OCI-LY1 (cell line): ENCODE results near the gene LSM10.

Experiments
- H2AFZ ChIP-seq: fragments of 200-600 bp; sonication (generic), shearing (Covaris generic); 2 replicates; pipeline ENCODE4 v1.6.0; 2014; ENCODE audit warnings: antibody characterized with exemption, mild to moderate bottlenecking, low read length
- H3F3A ChIP-seq: fragments of 200-600 bp; sonication (generic), shearing (Covaris generic); 2 replicates; pipeline ENCODE4 v1.6.0; 2014; ENCODE audit warnings: mild to moderate bottlenecking, antibody characterized with exemption, low read length, moderate library complexity; ENCODE audit not compliant: insufficient read depth
- H3K27ac ChIP-seq: fragments of 200-600 bp; sonication (generic); 2 replicates; pipeline ENCODE4 v1.5.1; 2014; ENCODE audit warnings: low read length, mixed run types, mild to moderate bottlenecking, low read depth; ENCODE audit not compliant: poor library complexity, severe bottlenecking
- H3K27me3 ChIP-seq: fragments of 200-600 bp; sonication (generic); 2 replicates; pipeline ENCODE4 v1.6.0; 2014; ENCODE audit warnings: antibody characterized with exemption, mild to moderate bottlenecking, low read length, moderate library complexity; ENCODE audit not compliant: insufficient read depth
- H3K36me3 ChIP-seq: fragments of 200-600 bp; sonication (generic); 2 replicates; pipeline ENCODE4 v1.6.1; 2014; ENCODE audit warnings: mild to moderate bottlenecking, antibody characterized with exemption, low read length, moderate library complexity, mixed read lengths; ENCODE audit not compliant: insufficient read depth
- H3K4me1 ChIP-seq: fragments of 200-600 bp; sonication (generic); 2 replicates; pipeline ENCODE4 v1.5.1; 2014; ENCODE audit warnings: mild to moderate bottlenecking, low read length, moderate library complexity; ENCODE audit not compliant: insufficient read depth, severe bottlenecking
- H3K4me2 ChIP-seq: fragments of 200-600 bp; sonication (generic), shearing (Covaris generic); 2 replicates; pipeline ENCODE4 v1.6.1; 2014; ENCODE audit warnings: low read length
- H3K4me3 ChIP-seq: fragments of 200-600 bp; sonication (generic); 2 replicates; pipeline ENCODE4 v1.5.1; 2014; ENCODE audit warnings: low read length, low read depth, mild to moderate bottlenecking, mixed read lengths; ENCODE audit not compliant: poor library complexity, severe bottlenecking
- H3K79me2 ChIP-seq: fragments of 200-600 bp; shearing (Covaris generic); 2 replicates; pipeline ENCODE4 v1.6.1; 2016; ENCODE audit warnings: mixed run types, low read length, mixed read lengths; ENCODE audit not compliant: insufficient read depth
- H3K9ac ChIP-seq: fragments of 200-600 bp; sonication (generic), shearing (Covaris generic); 2 replicates; pipeline ENCODE4 v1.6.1; 2014; ENCODE audit warnings: mild to moderate bottlenecking, low read length, mixed read lengths
- H3K9me2 ChIP-seq: fragments of 200-600 bp; sonication (generic), shearing (Covaris generic); 2 replicates; pipeline ENCODE4 v1.6.1; 2014; ENCODE audit warnings: low read depth, mild to moderate bottlenecking, low read length, mixed read lengths
- H3K9me3 ChIP-seq: fragments of 200-600 bp; shearing (Covaris generic); 2 replicates; pipeline ENCODE4 v1.6.1; 2014; ENCODE audit warnings: low read length, mixed read lengths
- H4K20me1 ChIP-seq: fragments of 200-600 bp; sonication (generic), shearing (Covaris generic); 2 replicates; pipeline ENCODE4 v1.6.0; 2016; ENCODE audit warnings: mild to moderate bottlenecking, low read length; ENCODE audit not compliant: insufficient read depth
- CTCF ChIP-seq: fragments of 200-600 bp; sonication (generic), shearing (Covaris generic); IDR thresholded peaks from 2 replicates; pipeline ENCODE4 v1.5.1; 2017; ENCODE audit warnings: mild to moderate bottlenecking, antibody characterized with exemption, low read length, moderate library complexity, mixed read lengths
- EZH2 ChIP-seq: fragments of 200-600 bp; sonication (generic), shearing (Covaris generic); IDR thresholded peaks from 2 replicates; pipeline ENCODE4 v1.8.0; 2017; ENCODE audit warnings: borderline replicate concordance, mixed run types, mild to moderate bottlenecking, antibody characterized with exemption, low read length, moderate library complexity, mixed read lengths

The LSM10 gene

DNA sequence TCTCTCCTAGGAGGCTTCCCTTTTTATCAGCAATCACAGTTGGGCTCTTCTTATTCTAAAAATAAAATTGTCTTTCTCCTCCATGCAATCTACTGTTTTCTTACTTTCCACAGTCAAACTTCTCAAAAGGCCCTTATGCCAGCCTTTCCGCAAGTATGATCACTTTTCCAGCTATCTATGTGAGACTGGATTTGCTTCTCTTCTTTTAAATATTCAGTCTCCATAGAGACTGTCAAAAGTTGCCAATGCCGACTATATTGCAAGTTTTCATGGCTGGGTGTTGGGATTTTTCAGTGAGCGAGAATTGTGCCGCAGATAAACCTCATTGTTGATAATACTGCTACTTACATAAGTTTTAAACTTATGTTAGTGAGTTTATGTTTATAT is 4.8 kb upstream of the LSM10 start:
- no peak overlapping the region for H3K9ac ChIP-seq
- no peaks in the 10 kb centered on the region for H3K27me3 ChIP-seq
- H3K36me3 ChIP-seq, result no peaks in the 10 kb centered on the region
- peaks cover 12% of the 10 kb centered on the region for H3K4me1 ChIP-seq
- peaks cover 10% of the 10 kb centered on the region; the same call in 1 of the 2 replicates for H3K9me3 ChIP-seq
- no peak overlapping the region for H3K4me2 ChIP-seq
- H3K4me3 ChIP-seq, result no peak overlapping the region
- H3K9me2 ChIP-seq, result no peaks in the 10 kb centered on the region
- TF ChIP-seq CTCF (no peak), EZH2 (no peak)
- no peak overlapping the region for H2AFZ ChIP-seq
- no peaks in the 10 kb centered on the region for H4K20me1 ChIP-seq
- 0 out of 2 replicates have a peak, but pooled peaks cover 5% of the 10 kb centered on the region for H3F3A ChIP-seq
- no peaks in the 10 kb centered on the region for H3K79me2 ChIP-seq
- no peak overlapping the region for H3K27ac ChIP-seq

DNA sequence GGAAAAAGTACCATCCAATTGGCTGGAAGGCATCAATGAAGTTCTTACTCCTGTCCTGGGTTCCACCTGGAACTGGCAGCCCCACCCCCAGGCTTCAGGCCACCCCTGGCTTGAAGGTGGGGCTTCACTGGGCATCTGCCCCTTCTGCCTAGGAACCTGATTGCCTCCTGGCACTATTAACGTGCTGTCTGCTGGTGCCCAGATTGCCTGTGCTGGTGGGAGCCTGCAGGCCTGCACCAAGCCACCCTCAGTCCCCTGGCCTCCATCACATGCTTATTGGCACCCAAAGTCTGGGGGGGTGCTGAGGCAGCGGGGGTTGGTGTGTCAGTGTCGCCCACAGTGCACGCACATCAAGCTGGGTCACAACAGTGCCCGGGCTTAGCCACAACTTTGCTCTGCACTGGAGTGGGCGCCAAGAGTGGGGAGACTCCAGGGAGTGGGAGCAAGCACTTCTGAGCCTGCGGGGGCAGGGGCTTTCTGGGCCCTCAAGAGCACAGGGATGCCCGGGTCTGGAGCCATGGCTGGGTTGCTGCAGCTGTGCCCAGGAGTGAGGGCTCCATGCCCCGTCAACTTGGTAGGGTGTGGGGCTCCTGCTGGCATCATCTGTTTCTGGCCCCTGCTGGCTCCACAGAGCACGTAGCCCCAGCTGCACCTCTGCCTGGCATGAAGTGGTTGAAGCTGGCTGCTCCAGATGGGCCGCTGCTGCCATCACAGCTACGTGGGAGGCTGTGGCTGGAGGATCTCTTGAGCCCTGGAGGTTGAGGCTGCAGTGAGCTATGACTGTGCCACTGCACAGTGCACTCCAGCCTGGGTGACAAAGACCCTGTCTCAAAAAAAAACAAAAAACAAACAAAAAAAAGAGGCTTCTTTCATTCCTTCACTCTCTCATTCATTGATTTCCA is 4.1 kb upstream of the LSM10 start:
- H3K4me1 ChIP-seq, result peaks cover 14% of the 10 kb centered on the region
- no peaks in the 10 kb centered on the region for H3K27me3 ChIP-seq
- H3K9ac ChIP-seq, result no peak overlapping the region
- no peaks in the 10 kb centered on the region for H4K20me1 ChIP-seq
- 0 out of 2 replicates have a peak, but pooled peaks cover 5% of the 10 kb centered on the region for H3F3A ChIP-seq
- H3K4me3 ChIP-seq, result no peak overlapping the region
- no peak overlapping the region for H3K27ac ChIP-seq
- no peaks in the 10 kb centered on the region for H3K36me3 ChIP-seq
- no peak overlapping the region for H2AFZ ChIP-seq
- no peak overlapping the region for H3K4me2 ChIP-seq
- no peak for TF ChIP-seq CTCF
- peaks cover 10% of the 10 kb centered on the region; the same call in 1 of the 2 replicates for H3K9me3 ChIP-seq
- H3K9me2 ChIP-seq, result no peaks in the 10 kb centered on the region
- no peaks in the 10 kb centered on the region for H3K79me2 ChIP-seq

DNA sequence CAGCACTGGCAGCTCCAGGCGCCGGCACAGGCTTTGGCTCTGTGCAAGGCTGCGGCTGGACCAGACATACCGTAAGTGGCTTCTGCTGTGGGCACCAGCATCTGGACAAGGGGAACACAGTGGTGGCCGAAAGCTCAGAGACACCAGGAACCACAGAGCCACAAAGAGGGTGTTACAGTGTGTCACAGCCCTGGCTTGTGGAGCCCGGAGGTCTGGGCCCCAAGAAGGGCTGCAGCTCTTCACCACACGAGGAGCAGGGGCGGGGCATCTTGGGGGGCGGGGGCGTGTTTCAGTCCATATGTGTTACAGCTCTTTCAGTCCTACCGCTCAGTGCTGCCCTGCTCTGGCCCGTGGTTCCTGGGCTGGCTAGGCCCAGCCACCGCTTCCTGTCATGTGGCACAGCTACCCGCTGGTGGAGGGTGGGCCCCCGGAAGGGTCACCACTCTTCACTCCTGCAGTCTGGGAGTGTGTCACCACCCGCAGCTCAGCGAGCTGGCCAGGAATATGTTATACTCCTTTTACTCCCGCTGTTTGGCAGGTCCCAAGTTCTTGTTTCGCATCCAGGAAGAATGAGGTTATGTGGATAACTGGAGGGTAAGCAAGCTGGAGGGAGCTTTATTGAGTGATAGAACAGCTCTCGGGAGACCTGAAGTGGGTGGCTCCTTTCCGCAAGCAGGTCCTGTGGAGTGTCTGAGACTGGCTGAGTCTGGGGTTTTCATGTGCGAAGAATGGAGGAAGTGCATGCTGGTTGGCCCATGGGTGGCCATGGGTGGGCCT is 3.3 kb upstream of the LSM10 start:
- no peaks in the 10 kb centered on the region for H3K36me3 ChIP-seq
- peaks cover 23% of the 10 kb centered on the region for H3K4me1 ChIP-seq
- no peaks in the 10 kb centered on the region for H4K20me1 ChIP-seq
- TF ChIP-seq EZH2, result no peak
- no peak for TF ChIP-seq CTCF
- no peak overlapping the region for H2AFZ ChIP-seq
- H3K27me3 ChIP-seq, result no peaks in the 10 kb centered on the region
- no peak overlapping the region for H3K4me2 ChIP-seq
- peaks cover 10% of the 10 kb centered on the region; the same call in 1 of the 2 replicates for H3K9me3 ChIP-seq
- 0 out of 2 replicates have a peak, but pooled peaks cover 5% of the 10 kb centered on the region for H3F3A ChIP-seq
- H3K27ac ChIP-seq, result no peak overlapping the region
- H3K9me2 ChIP-seq, result no peaks in the 10 kb centered on the region
- H3K4me3 ChIP-seq, result no peak overlapping the region
- no peak overlapping the region for H3K9ac ChIP-seq
- H3K79me2 ChIP-seq, result no peaks in the 10 kb centered on the region
